WTC11 (cell line): ENCODE results near the gene RAB11FIP3. TPM values are rescaled to one million over a fixed set of nuclear protein-coding genes. Genes with fewer than 3 reads are reported as not detected.
A peak's percentile ranks its signal among the peaks of the same experiment; 100 is the strongest.

Experiments
- ATAC-seq: fragments of 200-7000 bp; cut with Tn5 transposase; 2 replicates; pipeline ENCODE4 v1.10.0; 2021; ENCODE audit warnings: mild to moderate bottlenecking, moderate library complexity
- CTCF ChIA-PET: fragments of 300-600 bp; sonication (Branson Sonifier 250); formaldehyde crosslinking; loops from one replicate; lab custom pipeline; 2021; ENCODE audit warnings: antibody characterized with exemption; lab: Charles Lee
- POLR2A ChIA-PET: fragments of 350-600 bp; sonication (Branson Sonifier 250); formaldehyde crosslinking; loops from one replicate; lab custom pipeline; 2021; ENCODE audit warnings: antibody characterized with exemption; lab: Charles Lee
- DNase-seq: peaks from one replicate; pipeline ENCODE4 v3.0.0; 2021; ENCODE audit warnings: low spot score
- H3K27ac Mint-ChIP-seq: 2 replicates; pipeline ENCODE4 v1.8.0; 2021; ENCODE audit warnings: mixed read lengths
- H3K27me3 Mint-ChIP-seq: 2 replicates; pipeline ENCODE4 v1.8.0; 2021; ENCODE audit warnings: low read depth, mild to moderate bottlenecking, moderate library complexity, mixed read lengths
- H3K36me3 Mint-ChIP-seq: 2 replicates; pipeline ENCODE4 v1.8.0; 2021; ENCODE audit warnings: mixed read lengths
- H3K4me1 Mint-ChIP-seq: 2 replicates; pipeline ENCODE4 v1.8.0; 2022; ENCODE audit warnings: mixed read lengths
- H3K4me3 Mint-ChIP-seq: 2 replicates; pipeline ENCODE4 v1.8.0; 2021; ENCODE audit warnings: mild to moderate bottlenecking, moderate library complexity, mixed read lengths
- H3K9me3 Mint-ChIP-seq: 2 replicates; pipeline ENCODE4 v1.8.0; 2021; ENCODE audit warnings: mixed read lengths
- ARID4B ChIP-seq: sonication (generic); formaldehyde crosslinking; IDR thresholded peaks from 2 replicates; pipeline ENCODE4 v1.8.0; 2023; ENCODE audit warnings: missing genetic modification reagents, mild to moderate bottlenecking, borderline replicate concordance
- FOXP4 ChIP-seq: sonication (generic); formaldehyde crosslinking; IDR thresholded peaks from 2 replicates; pipeline ENCODE4 v1.8.0; 2022; ENCODE audit warnings: mild to moderate bottlenecking, missing genetic modification reagents
- GRHL2 ChIP-seq: fragments of 250-450 bp; sonication (Bioruptor Pico); IDR thresholded peaks from 2 replicates; pipeline ENCODE4 v1.8.0; 2022; ENCODE audit warnings: mild to moderate bottlenecking, moderate library complexity; ENCODE audit not compliant: insufficient replicate concordance, severe bottlenecking
- IRF2 ChIP-seq: sonication (generic); formaldehyde crosslinking; IDR thresholded peaks from 2 replicates; pipeline ENCODE4 v1.8.0; 2022; ENCODE audit warnings: low read depth, missing genetic modification reagents, borderline replicate concordance
- PREB ChIP-seq: sonication (generic); formaldehyde crosslinking; IDR thresholded peaks from 2 replicates; pipeline ENCODE4 v1.8.1; 2022; ENCODE audit warnings: mild to moderate bottlenecking, missing genetic modification reagents, moderate library complexity, borderline replicate concordance
- USF2 ChIP-seq: sonication (generic); formaldehyde crosslinking; IDR thresholded peaks from 2 replicates; pipeline ENCODE4 v1.8.1; 2023; ENCODE audit warnings: mild to moderate bottlenecking, missing genetic modification reagents, moderate library complexity
- ZBTB43 ChIP-seq: sonication (generic); formaldehyde crosslinking; IDR thresholded peaks from 2 replicates; pipeline ENCODE4 v1.8.1; 2023; ENCODE audit warnings: mild to moderate bottlenecking, missing genetic modification reagents
- ZNF121 ChIP-seq: sonication (generic); formaldehyde crosslinking; IDR thresholded peaks from 2 replicates; pipeline ENCODE4 v1.8.0; 2023; ENCODE audit warnings: missing genetic modification reagents
- ZNF138 ChIP-seq: sonication (generic); formaldehyde crosslinking; conservative IDR thresholded peaks from 2 replicates; pipeline ENCODE4 v1.8.1; 2022; ENCODE audit warnings: mild to moderate bottlenecking, moderate library complexity, missing genetic modification reagents
- ZNF423 ChIP-seq: fragments of 250-450 bp; sonication (Bioruptor Pico); IDR thresholded peaks from 2 replicates; pipeline ENCODE4 v2.1.2; 2022; ENCODE audit warnings: mild to moderate bottlenecking, moderate library complexity
- total RNA-seq: library from RNA; stranded (reverse); gene quantifications from 3 replicates; pipeline ENCODE4 v1.2.3, GENCODE V29; 2021
- TF ChIP-seq, protein P1 (sequence below): fragments of 200-600 bp; IDR thresholded peaks from 2 replicates; pipeline ENCODE4 v1.8.0; 2022; ENCODE audit warnings: antibody characterized with exemption
- TF ChIP-seq, protein P2 (sequence below): sonication (generic); formaldehyde crosslinking; IDR thresholded peaks from 2 replicates; pipeline ENCODE4 v1.8.1; 2022; ENCODE audit warnings: low read depth, mild to moderate bottlenecking, moderate library complexity, missing genetic modification reagents, borderline replicate concordance

The RAB11FIP3 gene
- total RNA-seq, 1 experiment from 2014 or later: 38.6 TPM

DNA sequence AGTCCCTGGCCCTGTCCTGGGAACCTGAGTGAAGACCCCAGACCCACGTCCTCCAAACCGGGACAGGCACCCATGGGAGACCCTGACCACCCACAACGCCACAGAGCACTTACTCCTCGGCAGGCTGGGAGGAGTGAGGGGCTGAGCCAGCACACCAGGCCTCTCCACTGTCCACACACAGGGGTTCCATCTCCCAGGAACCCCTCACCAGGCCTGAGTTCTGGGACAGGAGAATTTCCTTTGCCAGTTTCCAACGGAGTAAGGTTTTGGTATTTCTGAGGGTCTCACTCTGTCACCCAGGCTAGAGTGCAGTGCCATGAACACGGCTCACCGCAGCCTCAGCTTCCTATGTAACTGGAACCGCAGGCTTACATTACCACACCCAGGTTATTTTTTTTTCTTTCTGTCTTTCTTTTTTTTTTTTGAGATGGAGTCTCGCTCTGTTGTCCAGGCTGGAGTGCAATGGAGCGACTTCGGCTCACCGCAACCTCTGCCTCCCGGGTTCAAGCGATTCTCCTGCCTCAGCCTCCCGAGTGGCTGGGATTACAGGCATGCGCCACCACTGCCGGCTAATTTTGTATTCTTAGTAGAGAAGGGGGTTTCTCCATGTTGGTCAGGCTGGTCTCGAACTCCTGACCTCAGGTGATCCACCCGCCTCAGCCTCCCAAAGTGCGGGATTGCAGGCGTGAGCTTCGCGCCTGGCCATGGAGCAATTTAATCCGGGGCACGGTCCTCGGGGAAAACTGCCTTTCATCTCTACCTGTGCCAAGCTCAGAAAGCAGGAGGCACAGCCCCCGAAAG lies 45.3 kb upstream of the RAB11FIP3 start:
- no peak for ATAC-seq
- no peaks in the 10 kb centered on the region for H3K9me3 Mint-ChIP-seq
- POLR2A ChIA-PET: interaction anchor here (0.8 to 1.4 kb wide), 3 partner anchors 10 to 199 kb away, joined by 3 to 4 read pairs (median 3); partner anchors contain the start of gene MRPL28
- CTCF ChIA-PET: interaction anchor here (0.6 to 2.6 kb wide), 12 partner anchors 18 to 315 kb away, joined by 3 to 15 read pairs (median 4); partner anchors contain the start of gene AXIN1
- H3K36me3 Mint-ChIP-seq: peaks cover 4% of the 10 kb centered on the region
- no peak overlapping the region; the same call in 1 of the 2 replicates for H3K27ac Mint-ChIP-seq
- TF ChIP-seq ZNF121 (CRISPR knock-in tag): 0 out of 2 replicates have a peak, but pooled peaks have one; percentile 59
- TF ChIP-seq, protein P1, sequence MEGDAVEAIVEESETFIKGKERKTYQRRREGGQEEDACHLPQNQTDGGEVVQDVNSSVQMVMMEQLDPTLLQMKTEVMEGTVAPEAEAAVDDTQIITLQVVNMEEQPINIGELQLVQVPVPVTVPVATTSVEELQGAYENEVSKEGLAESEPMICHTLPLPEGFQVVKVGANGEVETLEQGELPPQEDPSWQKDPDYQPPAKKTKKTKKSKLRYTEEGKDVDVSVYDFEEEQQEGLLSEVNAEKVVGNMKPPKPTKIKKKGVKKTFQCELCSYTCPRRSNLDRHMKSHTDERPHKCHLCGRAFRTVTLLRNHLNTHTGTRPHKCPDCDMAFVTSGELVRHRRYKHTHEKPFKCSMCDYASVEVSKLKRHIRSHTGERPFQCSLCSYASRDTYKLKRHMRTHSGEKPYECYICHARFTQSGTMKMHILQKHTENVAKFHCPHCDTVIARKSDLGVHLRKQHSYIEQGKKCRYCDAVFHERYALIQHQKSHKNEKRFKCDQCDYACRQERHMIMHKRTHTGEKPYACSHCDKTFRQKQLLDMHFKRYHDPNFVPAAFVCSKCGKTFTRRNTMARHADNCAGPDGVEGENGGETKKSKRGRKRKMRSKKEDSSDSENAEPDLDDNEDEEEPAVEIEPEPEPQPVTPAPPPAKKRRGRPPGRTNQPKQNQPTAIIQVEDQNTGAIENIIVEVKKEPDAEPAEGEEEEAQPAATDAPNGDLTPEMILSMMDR: no peak
- TF ChIP-seq, all 79 proteins: peak for 1
- no peaks in the 10 kb centered on the region for H3K27me3 Mint-ChIP-seq
- H3K4me3 Mint-ChIP-seq: peak overlapping the region; percentile 79
- peaks cover 30% of the 10 kb centered on the region for H3K4me1 Mint-ChIP-seq
- no peak for DNase-seq

DNA sequence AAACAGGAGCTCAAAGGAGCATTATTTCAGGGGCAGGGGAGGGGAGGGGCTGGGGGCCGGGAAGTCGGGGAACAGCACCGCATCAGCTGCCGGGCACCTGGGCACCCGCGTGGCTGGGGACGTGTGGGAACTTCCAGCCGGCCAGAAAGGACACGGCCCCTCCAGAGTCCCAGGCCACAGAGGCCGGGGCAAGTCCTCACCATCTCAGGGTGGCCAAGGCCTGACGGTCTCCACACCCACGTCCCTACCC lies 44.8 kb upstream of the RAB11FIP3 start:
- DNase-seq: no peak
- ChIA-PET CTCF (interaction anchor here (0.6 to 2.6 kb wide), 9 partner anchors 9 to 196 kb away, joined by 3 to 13 read pairs (median 4); partner anchors contain the start of gene AXIN1), POLR2A (interaction anchor here (0.8 to 1.3 kb wide), 2 partner anchors 18 to 199 kb away, joined by 3 read pairs; no protein-coding TSS in a partner anchor)
- TF ChIP-seq ZBTB43: no peak
- no peak for TF ChIP-seq USF2
- TF ChIP-seq PREB: no peak
- TF ChIP-seq GRHL2 (CRISPR knock-in tag): no peak
- TF ChIP-seq, protein P2, sequence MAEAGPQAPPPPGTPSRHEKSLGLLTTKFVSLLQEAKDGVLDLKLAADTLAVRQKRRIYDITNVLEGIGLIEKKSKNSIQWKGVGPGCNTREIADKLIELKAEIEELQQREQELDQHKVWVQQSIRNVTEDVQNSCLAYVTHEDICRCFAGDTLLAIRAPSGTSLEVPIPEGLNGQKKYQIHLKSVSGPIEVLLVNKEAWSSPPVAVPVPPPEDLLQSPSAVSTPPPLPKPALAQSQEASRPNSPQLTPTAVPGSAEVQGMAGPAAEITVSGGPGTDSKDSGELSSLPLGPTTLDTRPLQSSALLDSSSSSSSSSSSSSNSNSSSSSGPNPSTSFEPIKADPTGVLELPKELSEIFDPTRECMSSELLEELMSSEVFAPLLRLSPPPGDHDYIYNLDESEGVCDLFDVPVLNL (CRISPR knock-in tag): no peak
- TF ChIP-seq ARID4B (CRISPR knock-in tag): no peak
- no peak for TF ChIP-seq FOXP4 (CRISPR knock-in tag)
- no peak for TF ChIP-seq ZNF423 (CRISPR knock-in tag)
- no peak for TF ChIP-seq ZNF138 (CRISPR knock-in tag)
- TF ChIP-seq IRF2: no peak
- TF ChIP-seq, protein P1: no peak
- Mint-ChIP-seq H3K27me3 (no peaks in the 10 kb centered on the region), H3K36me3 (peaks cover 4% of the 10 kb centered on the region), H3K4me1 (peaks cover 30% of the 10 kb centered on the region), H3K27ac (no peak overlapping the region), H3K9me3 (no peaks in the 10 kb centered on the region), H3K4me3 (peak overlapping the region; percentile 79)
- ATAC-seq: no peak
